Endodermal cell (in vitro differentiated cells): Measurements from ENCODE around the gene NTN5. TPM values are rescaled to one million over a fixed set of nuclear protein-coding genes. Genes with fewer than 3 reads are reported as not detected.

Experiments
- DNase-seq: peaks from one replicate; pipeline ENCODE4 v3.0.0-alpha.2; 2017
- H3K27ac ChIP-seq: 2 replicates; pipeline ENCODE4 v1.5.1; 2013; ENCODE audit warnings: mild to moderate bottlenecking, low read depth, low read length, moderate library complexity
- H3K27me3 ChIP-seq: 2 replicates; pipeline ENCODE4 v1.6.1; 2013; ENCODE audit warnings: mild to moderate bottlenecking, low read length, moderate library complexity; ENCODE audit not compliant: insufficient read depth, control insufficient read depth, poor library complexity, severe bottlenecking
- H3K36me3 ChIP-seq: 2 replicates; pipeline ENCODE4 v1.7.0; 2013; ENCODE audit warnings: mild to moderate bottlenecking, low read length, moderate library complexity; ENCODE audit not compliant: control insufficient read depth, insufficient read depth
- H3K4me1 ChIP-seq: one replicate; pipeline ENCODE4 v1.7.0; 2013; ENCODE audit warnings: low read length; ENCODE audit not compliant: control insufficient read depth, insufficient read depth
- H3K4me3 ChIP-seq: 2 replicates; pipeline ENCODE4 v1.5.1; 2013; ENCODE audit warnings: mild to moderate bottlenecking, low read length, moderate library complexity
- H3K9ac ChIP-seq: 2 replicates; pipeline ENCODE4 v1.6.1; 2013; ENCODE audit warnings: mild to moderate bottlenecking, low read length, moderate library complexity; ENCODE audit not compliant: poor library complexity, severe bottlenecking; ENCODE audit errors: extremely low read depth
- H3K9me3 ChIP-seq: 2 replicates; pipeline ENCODE4 v1.6.1; 2013; ENCODE audit warnings: mild to moderate bottlenecking, low read length, moderate library complexity; ENCODE audit not compliant: control insufficient read depth
- H3K27ac Mint-ChIP-seq: 2 replicates; pipeline ENCODE4 v1.8.0; 2020; ENCODE audit warnings: mixed read lengths
- H3K27me3 Mint-ChIP-seq: 2 replicates; pipeline ENCODE4 v1.8.0; 2021; ENCODE audit warnings: mild to moderate bottlenecking, mixed read lengths; ENCODE audit not compliant: insufficient read depth
- H3K36me3 Mint-ChIP-seq: 2 replicates; pipeline ENCODE4 v1.8.0; 2020; ENCODE audit warnings: low read depth, mixed read lengths
- H3K4me1 Mint-ChIP-seq: 2 replicates; pipeline ENCODE4 v1.8.0; 2020; ENCODE audit warnings: mixed read lengths
- H3K4me3 Mint-ChIP-seq: 2 replicates; pipeline ENCODE4 v1.8.0; 2020; ENCODE audit warnings: mild to moderate bottlenecking, moderate library complexity, mixed read lengths
- H3K9me3 Mint-ChIP-seq: 2 replicates; pipeline ENCODE4 v1.8.0; 2020; ENCODE audit warnings: mild to moderate bottlenecking, mixed read lengths
- CTCF ChIP-seq: fragments of 200-600 bp; sonication (generic); conservative IDR thresholded peaks from 2 replicates; pipeline ENCODE4 v1.5.0; 2021; ENCODE audit warnings: antibody characterized with exemption, mild to moderate bottlenecking
- WGBS, 2 experiments: methylation state at CpG; one replicate each; pipeline versions ENCODE4 v1.1.5 to v1.1.7; 2013; ENCODE audit warnings: missing lambda C conversion rate in 2 of 2, mixed read lengths in 1 of 2; ENCODE audit not compliant: insufficient coverage in 1 of 2, insufficient read length in 1 of 2; 5-methylcytosine and 5-hydroxymethylcytosine counted together
- total RNA-seq, 2 donors: library from RNA; stranded (reverse); fragmentation: NEBNext Ultra II Directional in 1 of 2; extraction: Animal tissue kit (Norgen Biotek cat#: 25700) in 1 of 2; gene quantifications; 2 replicates in 1 of 2; 3 replicates in 1 of 2; pipeline ENCODE4 v1.2.1, GENCODE V29; 2021

The NTN5 gene
- total RNA-seq, 2 donors from 2014 or later, result 1.2 to 1.4 TPM

GRCh38 chr19:48676887-48677286, 4.1 kb upstream of the NTN5 start:
- H3K4me1 ChIP-seq, result no peaks in the 10 kb centered on the region
- no peak overlapping the region for H3K27ac ChIP-seq
- WGBS, 2 experiments, result 94 to 96% methylated on average over 13 of the region's 13 CpGs
- no peaks in the 10 kb centered on the region for H3K9me3 Mint-ChIP-seq
- peaks cover 10% of the 10 kb centered on the region for H3K4me1 Mint-ChIP-seq
- H3K36me3 Mint-ChIP-seq, result no peaks in the 10 kb centered on the region
- no peak overlapping the region for H3K9ac ChIP-seq
- H3K27me3 Mint-ChIP-seq, result peaks cover 17% of the 10 kb centered on the region
- H3K27me3 ChIP-seq, result no peaks in the 10 kb centered on the region
- H3K4me3 Mint-ChIP-seq, result no peak overlapping the region
- no peak overlapping the region for H3K4me3 ChIP-seq
- H3K36me3 ChIP-seq, result no peaks in the 10 kb centered on the region
- H3K27ac Mint-ChIP-seq, result no peak overlapping the region
- no peaks in the 10 kb centered on the region for H3K9me3 ChIP-seq
- no peak for TF ChIP-seq CTCF
- no peak for DNase-seq

GRCh38 chr19:48676487-48676886, 3.7 kb upstream of the NTN5 start:
- H3K36me3 Mint-ChIP-seq, result no peaks in the 10 kb centered on the region
- 93 to 95% methylated on average over 16 to 17 of the region's 17 CpGs for WGBS, 2 experiments
- no peak for DNase-seq

GRCh38 chr19:48674921-48675824, 2.4 kb upstream of the NTN5 start:
- Histone ChIP-seq H3K36me3 (no peaks in the 10 kb centered on the region), H3K4me3 (no peak overlapping the region), H3K27ac (no peak overlapping the region), H3K9ac (no peak overlapping the region), H3K4me1 (no peaks in the 10 kb centered on the region), H3K27me3 (no peaks in the 10 kb centered on the region), H3K9me3 (no peaks in the 10 kb centered on the region)
- DNase-seq, result peak; percentile 96
- Mint-ChIP-seq H3K4me1 (peaks cover 10% of the 10 kb centered on the region), H3K27me3 (peaks cover 17% of the 10 kb centered on the region), H3K36me3 (no peaks in the 10 kb centered on the region), H3K9me3 (no peaks in the 10 kb centered on the region), H3K27ac (no peak overlapping the region), H3K4me3 (no peak overlapping the region)
- TF ChIP-seq CTCF, result peak; percentile 92
- WGBS, 2 experiments, result 43 to 46% methylated on average over 19 to 28 of the region's 28 CpGs

More at GRCh38 chr19:48676487-48676886, 3.7 kb upstream of the NTN5 start:
- Mint-ChIP-seq H3K27ac (no peak overlapping the region), H3K4me3 (no peak overlapping the region), H3K9me3 (no peaks in the 10 kb centered on the region), H3K4me1 (peaks cover 10% of the 10 kb centered on the region), H3K27me3 (peaks cover 17% of the 10 kb centered on the region)
- Histone ChIP-seq H3K27me3 (no peaks in the 10 kb centered on the region), H3K36me3 (no peaks in the 10 kb centered on the region), H3K9me3 (no peaks in the 10 kb centered on the region), H3K27ac (no peak overlapping the region), H3K4me3 (no peak overlapping the region), H3K9ac (no peak overlapping the region), H3K4me1 (no peaks in the 10 kb centered on the region)
- no peak for TF ChIP-seq CTCF
